Activated CD8-positive, alpha-beta memory T cell treated with anti-CD3 and anti-CD28 coated beads, Interleukin-2, amount 10 ng/mL, durations not matched to agents 7 days and 5 days (primary cell): ENCODE measurements around the gene MAML3. TPM values are rescaled to one million over a fixed set of nuclear protein-coding genes. Genes with fewer than 3 reads are reported as not detected.
A peak's percentile ranks its signal among the peaks of the same experiment; 100 is the strongest.

Experiments used
- ATAC-seq: fragments of 150-1000 bp; cut with Tn5 transposase; one replicate; pipeline ENCODE4 v1.10.0; 2021; ENCODE audit warnings: moderate library complexity
- CTCF ChIA-PET: fragments of 350-600 bp; sonication (Branson Sonifier 250); formaldehyde crosslinking; loops from one replicate; lab custom pipeline; 2021; ENCODE audit warnings: antibody characterized with exemption; lab: Charles Lee
- DNase-seq: peaks from one replicate; pipeline ENCODE4 v3.0.0-alpha.2; 2020
- H3K27ac Mint-ChIP-seq: one replicate; pipeline ENCODE4 v1.8.0; 2021; ENCODE audit warnings: mild to moderate bottlenecking, mixed read lengths
- H3K27me3 Mint-ChIP-seq: one replicate; pipeline ENCODE4 v1.8.0; 2021; ENCODE audit warnings: mixed read lengths
- H3K36me3 Mint-ChIP-seq: one replicate; pipeline ENCODE4 v1.8.0; 2021; ENCODE audit warnings: mild to moderate bottlenecking, mixed read lengths
- H3K4me1 Mint-ChIP-seq: one replicate; pipeline ENCODE4 v1.8.0; 2021; ENCODE audit warnings: mixed read lengths
- H3K4me3 Mint-ChIP-seq: one replicate; pipeline ENCODE4 v1.8.0; 2021; ENCODE audit warnings: mild to moderate bottlenecking, moderate library complexity, mixed read lengths
- H3K9me3 Mint-ChIP-seq: one replicate; pipeline ENCODE4 v1.8.0; 2022; ENCODE audit warnings: low read depth, mixed read lengths
- total RNA-seq, 2 experiments: library from RNA; stranded (reverse); gene quantifications; one replicate each; pipeline ENCODE4 v1.2.3, GENCODE V29; 2021

The MAML3 gene
- total RNA-seq: 1 to 10 TPM; 1.8 to 4.3 TPM

DNA sequence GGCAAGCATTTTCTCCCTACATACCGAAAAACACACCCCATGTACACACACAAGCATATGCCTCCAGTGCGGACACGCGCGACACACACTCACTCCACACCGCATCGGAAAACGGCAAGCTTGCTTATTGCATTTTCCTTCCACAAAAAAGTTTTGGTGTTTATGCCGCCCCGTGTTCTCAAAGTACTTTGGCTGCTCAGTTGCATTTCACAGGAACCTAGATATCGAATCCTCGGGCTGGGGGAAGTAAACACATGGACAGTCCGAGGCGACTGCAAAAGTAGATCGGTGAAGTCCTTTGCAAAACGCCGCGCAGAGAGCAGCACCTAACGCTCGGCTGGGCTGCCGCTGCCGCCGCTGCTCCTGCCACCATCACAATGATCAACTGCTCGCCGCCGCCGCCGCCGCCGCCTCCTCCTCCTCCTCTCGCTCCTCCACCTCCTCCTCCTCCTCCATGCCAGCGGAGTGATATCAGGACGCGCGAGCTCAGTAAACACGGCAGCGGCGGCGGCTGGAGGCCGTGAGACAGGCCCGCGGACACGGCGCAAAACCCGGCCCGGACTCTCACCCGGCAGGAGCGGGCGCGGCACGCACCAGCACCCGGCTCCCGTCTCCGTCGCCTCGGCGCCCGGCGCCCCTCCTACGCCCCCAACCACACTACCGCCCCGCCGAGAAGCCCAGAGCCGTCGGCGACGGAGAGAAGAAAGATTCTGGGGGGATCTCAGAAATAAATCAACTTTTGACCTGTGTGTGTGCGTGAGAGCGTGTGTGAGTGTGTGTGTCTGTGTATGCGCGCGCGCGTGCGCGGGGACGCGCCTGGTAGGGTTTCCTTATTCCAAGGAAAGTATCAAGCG, at the start of gene MAML3:
Gene MAML3, minus strand, starts transcription at position 467 of the 854 bp plus-strand sequence. CDS start 857 bp downstream, outside the sequence.
- no peaks in the 10 kb centered on the region for H3K9me3 Mint-ChIP-seq
- H3K4me1 Mint-ChIP-seq: peaks cover 42% of the 10 kb centered on the region
- CTCF ChIA-PET: interaction anchor here (1.3 to 2.7 kb wide), 11 partner anchors 32 to 141 kb away, joined by 3 to 20 read pairs (median 6); no protein-coding TSS in a partner anchor
- ATAC-seq (peak; percentile 53), DNase-seq (peak; percentile 90)
- peaks cover 47% of the 10 kb centered on the region for H3K27me3 Mint-ChIP-seq
- H3K27ac Mint-ChIP-seq: peak within 1 kb of the TSS; percentile 80
- H3K4me3 Mint-ChIP-seq: peak within 1 kb of the TSS; percentile 88
- H3K36me3 Mint-ChIP-seq: no peaks in the 10 kb centered on the region

DNA sequence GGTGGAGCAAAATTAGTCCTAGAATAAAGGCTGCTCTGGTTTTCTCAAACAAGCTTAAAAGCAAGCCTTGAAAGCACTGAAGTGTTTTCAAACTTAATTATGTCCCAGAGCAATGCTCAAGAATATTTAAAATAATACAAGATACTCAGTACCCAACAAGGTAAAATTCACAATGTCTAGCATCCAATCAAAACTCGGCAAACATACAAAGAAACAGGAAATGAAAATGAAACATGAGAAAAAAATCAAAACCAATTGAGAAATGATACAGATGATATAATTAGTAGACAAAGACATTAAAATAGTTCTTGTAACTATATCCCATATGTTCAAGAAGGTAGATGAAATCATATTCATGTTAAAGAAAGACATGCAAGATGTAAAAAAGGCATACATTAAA, 45.0 kb upstream of the MAML3 start:
- Mint-ChIP-seq H3K9me3 (no peaks in the 10 kb centered on the region), H3K27me3 (peaks cover 33% of the 10 kb centered on the region), H3K36me3 (no peaks in the 10 kb centered on the region), H3K4me1 (no peaks in the 10 kb centered on the region), H3K27ac (no peak overlapping the region), H3K4me3 (no peak overlapping the region)
- ATAC-seq (no peak), DNase-seq (no peak)
- CTCF ChIA-PET: no interaction called here

DNA sequence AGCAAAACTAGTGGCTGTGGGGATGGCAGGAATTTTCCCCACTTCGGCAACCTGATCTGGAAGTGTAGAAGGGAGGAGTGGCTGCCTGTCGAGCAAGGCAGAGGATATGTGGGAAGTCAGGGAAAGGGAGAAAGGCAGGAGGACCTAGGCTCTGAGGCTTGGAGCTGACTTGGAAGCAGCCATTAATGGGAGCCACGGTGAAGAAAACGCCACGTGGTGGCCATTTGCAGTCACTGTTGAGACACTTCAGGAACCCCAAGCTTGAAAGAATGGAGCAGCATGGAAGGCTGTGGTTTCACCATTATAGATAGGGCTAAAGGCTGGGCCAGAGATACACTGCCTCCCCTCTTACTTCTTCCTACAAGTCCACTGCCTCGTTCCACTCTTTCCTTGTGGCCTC, 41.8 kb upstream of the MAML3 start:
- CTCF ChIA-PET: no interaction called here
- Mint-ChIP-seq H3K36me3 (no peaks in the 10 kb centered on the region), H3K27me3 (peaks cover 33% of the 10 kb centered on the region), H3K27ac (no peak overlapping the region), H3K4me1 (no peaks in the 10 kb centered on the region), H3K9me3 (no peaks in the 10 kb centered on the region), H3K4me3 (no peak overlapping the region)
- no peak for ATAC-seq
- no peak for DNase-seq

- Mint-ChIP-seq H3K27me3 (peaks cover 31% of the 10 kb centered on the region), H3K9me3 (no peaks in the 10 kb centered on the region), H3K27ac (no peak overlapping the region), H3K4me1 (no peaks in the 10 kb centered on the region), H3K4me3 (no peak overlapping the region), H3K36me3 (no peaks in the 10 kb centered on the region)
- DNase-seq (no peak), ATAC-seq (no peak)
- CTCF ChIA-PET: no interaction called here
Observed at GRCh38 chr4:140189805-140190204, 35.8 kb upstream of the MAML3 start.

GRCh38 chr4:140188975-140189374, 35.0 kb upstream of the MAML3 start:
- Mint-ChIP-seq H3K36me3 (no peaks in the 10 kb centered on the region), H3K9me3 (no peaks in the 10 kb centered on the region), H3K4me1 (no peaks in the 10 kb centered on the region), H3K27ac (no peak overlapping the region), H3K27me3 (peaks cover 33% of the 10 kb centered on the region), H3K4me3 (no peak overlapping the region)
- no peak for ATAC-seq
- no peak for DNase-seq
- CTCF ChIA-PET: no interaction called here

DNA sequence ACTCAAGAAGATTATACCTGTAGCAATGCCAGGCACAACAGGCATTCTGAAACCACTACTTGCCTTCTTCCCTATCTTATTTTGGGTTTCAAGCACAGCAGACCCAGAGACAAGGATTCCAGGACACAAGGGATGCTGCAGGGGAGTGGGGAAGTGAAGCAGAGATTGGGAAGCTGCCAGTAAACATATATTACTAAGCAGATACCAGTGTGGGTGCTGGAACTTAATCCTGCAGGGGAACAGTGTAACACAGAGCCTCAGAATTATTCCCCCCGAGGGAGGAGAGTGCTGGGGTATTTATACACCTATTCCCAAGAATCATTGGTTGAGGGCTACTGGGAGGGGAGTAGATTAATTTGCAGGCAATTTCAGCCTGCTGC, 33.3 kb upstream of the MAML3 start:
- H3K36me3 Mint-ChIP-seq: no peaks in the 10 kb centered on the region
- no peak for DNase-seq
- CTCF ChIA-PET: no interaction called here

GRCh38 chr4:140186651-140187315, 32.8 kb upstream of the MAML3 start:
- no peaks in the 10 kb centered on the region for H3K4me1 Mint-ChIP-seq
- DNase-seq (no peak), ATAC-seq (no peak)
- H3K27me3 Mint-ChIP-seq: peaks cover 26% of the 10 kb centered on the region
- H3K27ac Mint-ChIP-seq: no peak overlapping the region
- no peaks in the 10 kb centered on the region for H3K36me3 Mint-ChIP-seq
- CTCF ChIA-PET: no interaction called here
- no peaks in the 10 kb centered on the region for H3K9me3 Mint-ChIP-seq
- H3K4me3 Mint-ChIP-seq: no peak overlapping the region

More for the DNA sequence above, 33.3 kb upstream of the MAML3 start:
- Mint-ChIP-seq H3K27ac (no peak overlapping the region), H3K9me3 (no peaks in the 10 kb centered on the region), H3K27me3 (peaks cover 26% of the 10 kb centered on the region), H3K4me1 (no peaks in the 10 kb centered on the region), H3K4me3 (no peak overlapping the region)
- no peak for ATAC-seq

DNA sequence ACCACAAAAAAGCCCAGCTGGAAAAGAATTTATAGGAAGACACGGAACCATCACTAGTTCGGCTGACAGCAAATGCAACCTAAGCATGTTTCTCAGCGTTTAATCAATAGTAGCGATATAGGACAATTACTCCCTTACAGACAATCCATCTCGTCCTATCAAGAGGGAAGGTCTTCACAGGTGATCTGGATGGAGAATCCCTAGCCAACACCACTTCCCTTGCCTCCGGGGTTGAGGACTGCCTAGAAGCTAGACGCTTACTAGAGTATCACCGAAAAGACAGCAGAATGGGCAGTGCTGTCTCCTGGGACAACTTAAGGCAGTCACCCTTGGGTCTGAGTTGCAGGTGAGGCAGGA, 32.1 kb upstream of the MAML3 start:
- Mint-ChIP-seq H3K36me3 (no peaks in the 10 kb centered on the region), H3K27me3 (peaks cover 26% of the 10 kb centered on the region), H3K27ac (no peak overlapping the region), H3K4me1 (no peaks in the 10 kb centered on the region), H3K9me3 (no peaks in the 10 kb centered on the region), H3K4me3 (no peak overlapping the region)
- CTCF ChIA-PET: interaction anchor here (1.6 kb wide), 1 partner anchor 22 kb away, joined by 3 read pairs; no protein-coding TSS in a partner anchor
- no peak for DNase-seq
- no peak for ATAC-seq

- Mint-ChIP-seq H3K4me1 (no peaks in the 10 kb centered on the region), H3K27me3 (peaks cover 26% of the 10 kb centered on the region), H3K4me3 (no peak overlapping the region), H3K36me3 (no peaks in the 10 kb centered on the region), H3K9me3 (no peaks in the 10 kb centered on the region), H3K27ac (no peak overlapping the region)
- no peak for DNase-seq
- no peak for ATAC-seq
- CTCF ChIA-PET: interaction anchor here (1.6 kb wide), 1 partner anchor 23 kb away, joined by 3 read pairs; no protein-coding TSS in a partner anchor
Observed at GRCh38 chr4:140185412-140186081, 31.6 kb upstream of the MAML3 start.

DNA sequence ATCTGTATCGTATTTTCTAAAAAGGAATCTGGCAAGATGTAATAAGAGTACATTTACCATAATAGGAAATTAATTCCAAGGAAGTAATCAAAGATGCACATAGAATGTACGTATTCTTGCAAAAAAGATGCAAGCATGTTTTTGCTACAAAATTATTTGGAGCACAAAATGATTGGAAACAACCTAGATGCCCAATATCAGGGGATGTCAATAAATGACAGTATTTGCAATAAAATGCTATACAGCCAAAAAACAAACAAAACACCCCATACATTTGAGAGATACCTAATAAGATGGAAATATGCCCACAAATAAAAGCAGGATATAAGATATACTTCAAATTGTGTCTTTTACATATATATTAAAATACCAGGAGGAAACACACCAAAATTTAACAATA, 29.3 kb upstream of the MAML3 start:
- no peaks in the 10 kb centered on the region for H3K36me3 Mint-ChIP-seq
- no peaks in the 10 kb centered on the region for H3K4me1 Mint-ChIP-seq
- H3K27ac Mint-ChIP-seq: no peak overlapping the region
- CTCF ChIA-PET: interaction anchor here (1.5 kb wide), 1 partner anchor 71 kb away, joined by 3 read pairs; no protein-coding TSS in a partner anchor
- H3K9me3 Mint-ChIP-seq: no peaks in the 10 kb centered on the region
- no peak for ATAC-seq
- H3K27me3 Mint-ChIP-seq: peaks cover 27% of the 10 kb centered on the region
- H3K4me3 Mint-ChIP-seq: no peak overlapping the region
- DNase-seq: no peak

- peaks cover 35% of the 10 kb centered on the region for H3K27me3 Mint-ChIP-seq
- CTCF ChIA-PET: no interaction called here
- H3K4me1 Mint-ChIP-seq: peaks cover 2% of the 10 kb centered on the region
- H3K4me3 Mint-ChIP-seq: no peak overlapping the region
- H3K9me3 Mint-ChIP-seq: no peaks in the 10 kb centered on the region
- no peak for DNase-seq
- no peaks in the 10 kb centered on the region for H3K36me3 Mint-ChIP-seq
- H3K27ac Mint-ChIP-seq: no peak overlapping the region
- no peak for ATAC-seq
Observed at GRCh38 chr4:140180577-140180976, 26.6 kb upstream of the MAML3 start.

- Mint-ChIP-seq H3K36me3 (no peaks in the 10 kb centered on the region), H3K4me3 (no peak overlapping the region), H3K9me3 (no peaks in the 10 kb centered on the region), H3K27me3 (peaks cover 43% of the 10 kb centered on the region), H3K27ac (no peak overlapping the region), H3K4me1 (peaks cover 8% of the 10 kb centered on the region)
- ATAC-seq: no peak
- no peak for DNase-seq
- CTCF ChIA-PET: no interaction called here
Observed at GRCh38 chr4:140176735-140177134, 22.8 kb upstream of the MAML3 start.

DNA sequence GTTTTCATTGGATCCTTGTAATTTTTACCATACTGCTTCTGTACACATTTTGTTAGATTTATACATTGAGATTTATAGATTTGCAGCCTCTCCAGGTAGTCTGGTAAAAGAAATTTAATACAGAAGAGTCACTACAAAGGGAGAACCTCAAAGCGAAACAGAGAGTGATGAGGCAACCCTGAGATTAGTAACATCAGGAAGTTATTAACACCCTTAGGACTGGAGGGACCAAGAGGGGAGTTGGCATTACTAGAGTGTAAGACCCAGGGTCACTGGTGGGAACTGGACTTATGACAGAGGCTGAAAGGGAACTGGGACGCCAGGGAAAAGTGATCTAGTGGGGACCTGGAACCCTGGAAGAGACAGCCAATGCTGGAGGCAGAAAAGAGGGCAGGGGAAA, 20.6 kb upstream of the MAML3 start:
- Mint-ChIP-seq H3K9me3 (no peaks in the 10 kb centered on the region), H3K4me1 (peaks cover 8% of the 10 kb centered on the region), H3K36me3 (no peaks in the 10 kb centered on the region), H3K27ac (no peak overlapping the region), H3K27me3 (peaks cover 41% of the 10 kb centered on the region), H3K4me3 (no peak overlapping the region)
- DNase-seq (no peak), ATAC-seq (no peak)
- CTCF ChIA-PET: no interaction called here
